GM11168 (cell line): ENCODE results near the gene CTDP1.

Source experiments
- in situ Hi-C: fragments of 300-500 bp; cut with MboI; formaldehyde crosslinking; loops from one replicate; pipeline ENCODE4 v1.12.0; 2022; ENCODE audit warnings: low sequenced_read_pairs; ENCODE audit not compliant: unreplicated experiment

CTDP1 gene

GRCh38 chr18:79787865-79788733, 108.5 kb downstream of the CTDP1 start:
- in situ Hi-C loops: no loop called here

GRCh38 chr18:79788734-79789085, 109.1 kb downstream of the CTDP1 start:
- in situ Hi-C loops: no loop called here

- in situ Hi-C loops: no loop called here
These were observed 109.7 kb downstream of the CTDP1 start for GRCh38 chr18:79789091-79789891.

GRCh38 chr18:79789901-79790890, 110.6 kb downstream of the CTDP1 start:
- in situ Hi-C loops: no loop called here

- in situ Hi-C loops: no loop called here
These were observed 111.7 kb downstream of the CTDP1 start for GRCh38 chr18:79790996-79791972.

- in situ Hi-C loops: no loop called here
These were observed 112.7 kb downstream of the CTDP1 start for GRCh38 chr18:79792096-79792987.

GRCh38 chr18:79792988-79793355, 113.4 kb downstream of the CTDP1 start:
- in situ Hi-C loops: no loop called here

- in situ Hi-C loops: no loop called here
These were observed 115.2 kb downstream of the CTDP1 start for GRCh38 chr18:79794846-79795245.

GRCh38 chr18:79795446-79795845, 115.8 kb downstream of the CTDP1 start:
- in situ Hi-C loops: no loop called here

- in situ Hi-C loops: no loop called here
These were observed 116.4 kb downstream of the CTDP1 start for GRCh38 chr18:79796016-79796415.

GRCh38 chr18:79796531-79797405, 117.2 kb downstream of the CTDP1 start:
- in situ Hi-C loops: no loop called here

GRCh38 chr18:79797518-79798345, 118.1 kb downstream of the CTDP1 start, which contains the start of gene KCNG2:
KCNG2 (plus strand) TSS chr18:79797938; CDS start chr18:79863668, 65,730 bp downstream.
- in situ Hi-C loops: no loop called here

GRCh38 chr18:79798346-79798998, 118.9 kb downstream of the CTDP1 start:
- in situ Hi-C loops: no loop called here

GRCh38 chr18:79798999-79799370, 119.4 kb downstream of the CTDP1 start:
- in situ Hi-C loops: no loop called here

- in situ Hi-C loops: no loop called here
These were observed 120.2 kb downstream of the CTDP1 start for GRCh38 chr18:79799619-79800370.
